GM23338 (cell line): Measurements from ENCODE around the gene SEMA5A. TPM values are rescaled to one million over a fixed set of nuclear protein-coding genes. Genes with fewer than 3 reads are reported as not detected.

Source experiments
- ATAC-seq: fragments of 200-7000 bp; cut with Tn5 transposase; 3 replicates; pipeline ENCODE4 v1.9.1; 2020
- DNase-seq: peaks from one replicate; pipeline ENCODE4 v3.0.0-alpha.2; 2015; ENCODE audit warnings: low spot score
- H2AFZ ChIP-seq: fragments of 200-600 bp; sonication (generic); 2 replicates; pipeline ENCODE4 v1.8.0; 2016; ENCODE audit warnings: antibody characterized with exemption, mild to moderate bottlenecking, moderate library complexity
- H3F3A ChIP-seq: fragments of 200-600 bp; sonication (generic); replicated peaks from 2 replicates; pipeline ENCODE4 v1.8.0; 2017; ENCODE audit warnings: antibody characterized with exemption, mixed run types, low read depth
- H3K27ac ChIP-seq: fragments of 200-600 bp; sonication (generic); 2 replicates; pipeline ENCODE4 v1.6.1; 2016; ENCODE audit warnings: low read depth
- H3K27me3 ChIP-seq: fragments of 200-600 bp; sonication (generic); 2 replicates; pipeline ENCODE4 v1.8.0; 2016; ENCODE audit warnings: mild to moderate bottlenecking, mixed run types, moderate library complexity; ENCODE audit not compliant: insufficient read depth
- H3K36me3 ChIP-seq: fragments of 200-600 bp; sonication (generic); 2 replicates; pipeline ENCODE4 v1.8.0; 2016; ENCODE audit warnings: mild to moderate bottlenecking; ENCODE audit not compliant: insufficient read depth
- H3K4me1 ChIP-seq: fragments of 200-600 bp; sonication (generic); 2 replicates; pipeline ENCODE4 v1.8.0; 2016; ENCODE audit warnings: mild to moderate bottlenecking, moderate library complexity; ENCODE audit not compliant: insufficient read depth
- H3K4me2 ChIP-seq: fragments of 200-600 bp; sonication (generic); 2 replicates; pipeline ENCODE4 v1.7.1; 2017; ENCODE audit warnings: mixed run types
- H3K4me3 ChIP-seq: fragments of 200-600 bp; sonication (generic); 2 replicates; pipeline ENCODE4 v1.6.1; 2016; ENCODE audit warnings: mixed run types
- H3K79me2 ChIP-seq: fragments of 200-600 bp; sonication (generic); replicated peaks from 2 replicates; pipeline ENCODE4 v1.8.0; 2017; ENCODE audit warnings: mild to moderate bottlenecking; ENCODE audit not compliant: insufficient read depth
- H3K9me2 ChIP-seq: fragments of 200-600 bp; sonication (generic); 2 replicates; pipeline ENCODE4 v1.8.0; 2017; ENCODE audit not compliant: insufficient read depth
- H4K20me1 ChIP-seq: fragments of 200-600 bp; sonication (generic); replicated peaks from 2 replicates; pipeline ENCODE4 v1.8.0; 2017; ENCODE audit warnings: mild to moderate bottlenecking; ENCODE audit not compliant: insufficient read depth
- H3K27ac Mint-ChIP-seq: 2 replicates; pipeline ENCODE4 v1.8.0; 2020; ENCODE audit warnings: inconsistent platforms, mild to moderate bottlenecking, moderate library complexity, mixed read lengths
- H3K27me3 Mint-ChIP-seq: 3 replicates; pipeline ENCODE4 v1.8.0; 2022; ENCODE audit warnings: low read depth, mild to moderate bottlenecking, moderate library complexity, mixed read lengths, inconsistent platforms; ENCODE audit not compliant: insufficient read depth, poor library complexity
- H3K36me3 Mint-ChIP-seq: 3 replicates; pipeline ENCODE4 v1.8.0; 2021; ENCODE audit warnings: low read depth, mild to moderate bottlenecking, inconsistent platforms, moderate library complexity, mixed read lengths
- H3K4me1 Mint-ChIP-seq: 3 replicates; pipeline ENCODE4 v1.8.0; 2020; ENCODE audit warnings: mild to moderate bottlenecking, inconsistent platforms, mixed read lengths
- H3K4me3 Mint-ChIP-seq: 3 replicates; pipeline ENCODE4 v1.8.0; 2021; ENCODE audit warnings: moderate library complexity, mild to moderate bottlenecking, inconsistent platforms, mixed read lengths
- H3K9me3 Mint-ChIP-seq: 3 replicates; pipeline ENCODE4 v1.8.0; 2020; ENCODE audit warnings: moderate library complexity, mild to moderate bottlenecking, inconsistent platforms, mixed read lengths
- CREB1 ChIP-seq: fragments of 250-450 bp; sonication (Bioruptor Pico); IDR thresholded peaks from 2 replicates; pipeline ENCODE4 v1.5.0; 2020; ENCODE audit warnings: low read depth, mild to moderate bottlenecking, moderate library complexity
- CTCF ChIP-seq, 2 experiments: fragments of 200-600 bp in 1 of 2; sonication (generic) in 1 of 2; conservative IDR thresholded peaks; 2 replicates each; pipeline versions ENCODE4 v1.5.1 to v1.6.1; 2016 to 2017; ENCODE audit warnings: antibody characterized with exemption in 2 of 2, low read depth in 2 of 2, mild to moderate bottlenecking in 2 of 2, moderate library complexity in 1 of 2
- EZH2 ChIP-seq: fragments of 200-600 bp; sonication (generic); IDR thresholded peaks from one replicate; pipeline ENCODE4 v1.8.0; 2017; ENCODE audit warnings: antibody characterized with exemption, mild to moderate bottlenecking, low read depth; ENCODE audit not compliant: unreplicated experiment
- EZH2phosphoT487 ChIP-seq: fragments of 200-600 bp; sonication (generic); IDR thresholded peaks from one replicate; pipeline ENCODE4 v1.8.1; 2018; ENCODE audit warnings: antibody characterized with exemption; ENCODE audit not compliant: unreplicated experiment
- JUNB ChIP-seq: IDR thresholded peaks from one replicate; pipeline ENCODE4 v1.6.1; 2016; ENCODE audit warnings: antibody characterized with exemption; ENCODE audit not compliant: unreplicated experiment
- NANOG ChIP-seq: IDR thresholded peaks from 2 replicates; pipeline ENCODE4 v1.6.1; 2016; ENCODE audit warnings: antibody characterized with exemption, borderline replicate concordance
- POLR2AphosphoS5 ChIP-seq: IDR thresholded peaks from 2 replicates; pipeline ENCODE4 v1.6.1; 2016; ENCODE audit warnings: antibody characterized with exemption, low read depth
- REST ChIP-seq: IDR thresholded peaks from one replicate; pipeline ENCODE4 v1.6.1; 2018; ENCODE audit warnings: antibody characterized with exemption; ENCODE audit not compliant: unreplicated experiment
- STAT1 ChIP-seq: IDR thresholded peaks from one replicate; pipeline ENCODE4 v1.6.1; 2016; ENCODE audit warnings: antibody characterized with exemption; ENCODE audit not compliant: unreplicated experiment
- ZNF114 ChIP-seq: fragments of 250-450 bp; sonication (Bioruptor Pico); IDR thresholded peaks from 2 replicates; pipeline ENCODE4 v1.5.0; 2020; ENCODE audit warnings: mild to moderate bottlenecking, moderate library complexity
- ZNF331 ChIP-seq: fragments of 250-450 bp; sonication (Bioruptor Pico); IDR thresholded peaks from 2 replicates; pipeline ENCODE4 v1.5.0; 2020; ENCODE audit warnings: low read depth, mild to moderate bottlenecking, moderate library complexity
- ZNF462 ChIP-seq: fragments of 250-450 bp; sonication (Bioruptor Pico); IDR thresholded peaks from 2 replicates; pipeline ENCODE4 v1.5.0; 2020; ENCODE audit warnings: mild to moderate bottlenecking, moderate library complexity
- polyA plus RNA-seq: library from polyadenylated mRNA; unstranded; fragments of >200 nt; fragmentation: Nextera tagmentation; extraction: Ambion mirVana; gene quantifications from 2 replicates; pipeline ENCODE4 v1.2.1, GENCODE V29; 2016
- total RNA-seq: library from RNA; depleted of rRNA; stranded (reverse); fragments of >200 nt; shearing (Covaris generic); gene quantifications from 2 replicates; pipeline ENCODE4 v1.2.3, GENCODE V29; 2014
- TF ChIP-seq, protein P1 (sequence below): IDR thresholded peaks from 2 replicates; pipeline ENCODE4 v1.6.1; 2016; ENCODE audit warnings: antibody characterized with exemption

SEMA5A gene
- total and polyA plus RNA-seq, 2 experiments from 2014 or later: 2.1 to 8.1 TPM

- Histone ChIP-seq H3K36me3 (no peaks in the 10 kb centered on the region), H3K9me2 (no peaks in the 10 kb centered on the region), H3K27me3 (no peaks in the 10 kb centered on the region), H2AFZ (no peak overlapping the region), H4K20me1 (no peaks in the 10 kb centered on the region), H3K27ac (no peak overlapping the region), H3K4me2 (no peak overlapping the region), H3F3A (no peaks in the 10 kb centered on the region), H3K4me3 (no peak overlapping the region), H3K4me1 (no peaks in the 10 kb centered on the region), H3K79me2 (no peaks in the 10 kb centered on the region)
- DNase-seq (no peak), ATAC-seq (no peak)
- no peaks in the 10 kb centered on the region for H3K9me3 Mint-ChIP-seq
- no peaks in the 10 kb centered on the region for H3K27me3 Mint-ChIP-seq
- no peaks in the 10 kb centered on the region for H3K36me3 Mint-ChIP-seq
- H3K4me3 Mint-ChIP-seq: no peak overlapping the region
- no peak overlapping the region for H3K27ac Mint-ChIP-seq
- peaks cover 6% of the 10 kb centered on the region; the same call in 2 of the 3 replicates for H3K4me1 Mint-ChIP-seq
- TF ChIP-seq ZNF331 (no peak), POLR2AphosphoS5 (no peak), REST (no peak), ZNF462 (CRISPR knock-in tag) (no peak), CTCF (conservative IDR thresholded peaks at IDR 0.05; ENCODE audit: low read depth in 2 of 2) (no peak), STAT1 (no peak), JUNB (no peak), NANOG (no peak), EZH2 (no peak), ZNF114 (CRISPR knock-in tag) (no peak), EZH2phosphoT487 (no peak), CREB1 (CRISPR knock-in tag) (no peak)
- TF ChIP-seq, protein P1, sequence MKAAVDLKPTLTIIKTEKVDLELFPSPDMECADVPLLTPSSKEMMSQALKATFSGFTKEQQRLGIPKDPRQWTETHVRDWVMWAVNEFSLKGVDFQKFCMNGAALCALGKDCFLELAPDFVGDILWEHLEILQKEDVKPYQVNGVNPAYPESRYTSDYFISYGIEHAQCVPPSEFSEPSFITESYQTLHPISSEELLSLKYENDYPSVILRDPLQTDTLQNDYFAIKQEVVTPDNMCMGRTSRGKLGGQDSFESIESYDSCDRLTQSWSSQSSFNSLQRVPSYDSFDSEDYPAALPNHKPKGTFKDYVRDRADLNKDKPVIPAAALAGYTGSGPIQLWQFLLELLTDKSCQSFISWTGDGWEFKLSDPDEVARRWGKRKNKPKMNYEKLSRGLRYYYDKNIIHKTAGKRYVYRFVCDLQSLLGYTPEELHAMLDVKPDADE: no peak
Observed at GRCh38 chr5:9408964-9409363, 136.9 kb downstream of the SEMA5A start.
